Bone marrow (tissue), 2 donors: Measurements from ENCODE around the gene GNB3.

Source experiments
- DNase-seq, 2 donors: peaks; one replicate each; lab custom pipeline; 2025; lab: John Stamatoyannopoulos, UW

GNB3 gene

GRCh38 chr12:6823182-6824084 is 17.3 kb upstream of the GNB3 start:
- DNase-seq = no peak

GRCh38 chr12:6824085-6824775 is 16.5 kb upstream of the GNB3 start:
- no peak for DNase-seq

DNA sequence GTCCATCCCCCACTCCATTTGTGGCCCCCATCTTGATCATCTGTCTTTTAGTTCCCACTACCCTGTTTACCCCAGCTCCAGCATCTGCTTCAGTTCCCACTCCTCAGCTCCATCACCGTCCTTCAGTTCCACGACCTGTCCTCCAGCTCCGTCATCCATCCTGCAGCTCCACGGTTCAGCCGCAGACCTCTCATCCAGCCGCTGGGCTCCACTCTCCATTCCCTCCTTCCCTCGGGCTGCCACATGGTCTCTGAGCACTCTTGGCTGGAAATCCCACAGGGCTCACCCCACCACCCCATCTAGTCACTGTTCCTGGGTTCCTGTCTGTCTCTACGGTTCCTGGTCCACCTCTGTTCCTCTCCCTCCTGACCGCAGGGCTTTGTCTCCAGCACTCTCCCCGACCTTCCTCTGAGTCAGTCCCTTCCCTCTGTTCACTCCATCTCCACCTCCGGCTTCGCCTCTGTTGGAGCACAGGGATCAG is 15.8 kb upstream of the GNB3 start:
- no peak for DNase-seq

DNA sequence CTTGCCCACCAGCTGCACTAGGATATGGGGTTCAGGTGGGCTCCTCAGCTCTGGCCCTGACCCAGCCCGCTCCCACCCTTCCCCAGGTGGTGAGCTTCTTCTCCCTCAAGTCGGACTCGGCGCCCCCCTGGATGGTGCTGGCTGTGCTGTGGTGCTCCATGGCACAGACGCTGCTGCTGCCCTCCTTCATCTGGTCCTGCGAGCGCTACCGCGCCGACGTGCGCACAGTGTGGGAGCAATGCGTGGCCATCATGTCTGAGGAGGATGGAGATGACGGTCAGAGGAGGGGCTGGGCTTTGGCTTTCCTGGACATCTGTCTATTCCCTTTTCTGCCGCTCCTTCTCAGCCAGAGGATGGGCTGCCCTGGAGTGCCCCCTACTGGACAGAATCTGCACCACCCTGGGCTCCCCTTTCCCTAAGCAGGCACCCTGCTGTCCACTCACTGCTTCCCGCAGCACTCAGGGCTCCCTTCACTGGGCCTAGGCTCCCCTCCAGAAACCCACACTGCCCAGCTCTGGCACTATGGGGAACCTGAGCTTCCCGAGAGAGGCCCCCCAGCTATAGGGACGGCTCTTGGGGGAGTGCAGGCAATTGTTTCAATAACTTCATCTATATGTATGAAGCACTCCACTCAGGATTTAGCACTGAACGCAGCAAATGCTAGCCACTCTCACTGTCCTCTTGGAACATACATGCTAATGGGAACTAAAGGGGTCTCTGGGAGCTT is 15.2 kb upstream of the GNB3 start:
- DNase-seq = peak; percentile 57 to 65

- no peak for DNase-seq
Measured at GRCh38 chr12:6826125-6826733, 14.5 kb upstream of the GNB3 start.

GRCh38 chr12:6826734-6827436 is 13.8 kb upstream of the GNB3 start:
- no peak for DNase-seq

- DNase-seq = peak in 1 of 2 donors; percentile 14
Measured at GRCh38 chr12:6827437-6827911, 13.3 kb upstream of the GNB3 start.

GRCh38 chr12:6827982-6828780 is 12.5 kb upstream of the GNB3 start, which contains the start of gene P3H3:
Gene P3H3 (plus strand): TSS chr12:6828407. CDS start chr12:6828441, 34 bp downstream.
- DNase-seq = no peak

DNA sequence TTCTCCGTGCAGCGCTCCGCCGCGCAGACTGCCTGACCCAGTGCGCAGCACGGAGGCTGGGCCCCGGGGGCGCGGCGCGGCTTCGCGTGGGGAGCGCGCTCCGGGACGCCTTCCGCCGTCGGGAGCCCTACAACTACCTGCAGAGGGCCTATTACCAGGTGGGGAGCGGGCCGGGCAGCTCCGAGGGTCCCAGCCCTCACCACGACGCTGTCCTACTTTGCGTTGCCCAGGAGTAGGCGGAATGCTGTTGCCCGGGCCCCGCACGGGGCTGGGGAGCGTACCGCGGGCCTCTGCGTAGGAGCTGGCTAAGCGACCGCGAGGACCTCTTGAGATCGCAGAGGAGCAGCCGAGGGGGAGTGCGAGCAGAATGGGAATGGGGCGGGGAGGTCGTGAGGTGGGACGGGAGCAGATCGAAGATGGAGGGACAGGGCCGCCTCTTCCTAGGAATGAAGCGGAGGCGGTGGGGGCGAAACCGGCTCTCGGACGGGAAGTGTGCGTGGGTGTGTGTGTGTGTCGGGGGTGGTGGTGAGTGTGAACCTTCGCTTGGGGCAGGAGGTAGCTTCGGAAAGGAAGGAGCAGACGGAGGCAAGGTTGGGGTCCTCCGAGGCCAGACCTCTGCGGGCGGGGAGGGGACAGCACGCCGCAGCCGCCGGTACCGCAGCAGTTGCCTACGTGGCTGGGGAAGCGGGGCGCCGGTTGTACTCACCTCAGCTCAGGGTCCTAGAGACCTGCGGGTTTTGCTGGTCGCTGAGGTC is 11.8 kb upstream of the GNB3 start:
- DNase-seq = no peak

- DNase-seq = no peak
Measured at GRCh38 chr12:6829536-6830220, 11.0 kb upstream of the GNB3 start.

DNA sequence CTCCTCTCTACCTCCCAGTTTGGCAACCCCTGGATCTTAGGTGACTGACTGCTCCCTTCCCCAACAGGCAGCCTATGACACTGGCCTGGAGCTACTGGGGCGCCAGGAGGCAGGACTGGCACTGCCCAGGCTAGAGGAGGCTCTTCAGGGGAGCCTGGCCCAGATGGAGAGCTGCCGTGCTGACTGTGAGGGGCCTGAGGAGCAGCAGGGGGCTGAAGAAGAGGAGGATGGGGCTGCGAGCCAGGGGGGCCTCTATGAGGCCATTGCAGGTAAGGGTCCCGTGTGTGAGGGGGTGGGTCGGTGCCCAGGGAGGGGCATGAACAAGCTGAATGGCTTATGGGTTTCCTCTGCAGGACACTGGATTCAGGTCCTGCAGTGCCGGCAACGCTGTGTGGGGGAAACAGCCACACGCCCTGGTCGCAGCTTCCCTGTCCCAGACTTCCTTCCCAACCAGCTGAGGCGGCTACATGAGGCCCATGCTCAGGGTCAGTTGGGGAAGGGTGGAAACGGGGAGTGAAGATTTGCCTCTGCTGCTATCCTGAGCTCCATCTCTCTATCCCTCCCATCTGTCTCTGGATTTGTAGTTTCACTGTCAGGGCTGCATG is 10.3 kb upstream of the GNB3 start:
- DNase-seq = no peak

DNA sequence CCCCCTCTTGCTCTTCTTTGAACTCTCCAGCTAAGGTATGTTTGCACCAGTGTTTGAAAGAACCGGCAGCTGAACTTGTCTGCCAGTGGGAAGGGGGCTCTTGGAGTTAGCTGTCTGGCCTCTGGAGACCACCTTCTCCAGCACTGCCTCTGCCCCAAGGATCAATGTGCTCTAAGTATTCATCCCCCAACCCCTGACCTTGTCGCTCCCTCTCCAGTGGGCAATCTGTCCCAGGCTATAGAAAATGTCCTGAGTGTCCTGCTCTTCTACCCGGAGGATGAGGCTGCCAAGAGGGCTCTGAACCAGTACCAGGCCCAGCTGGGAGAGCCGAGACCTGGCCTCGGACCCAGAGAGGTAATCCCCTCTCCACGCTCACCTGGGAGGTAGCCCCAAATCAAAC is 9.7 kb upstream of the GNB3 start:
- no peak for DNase-seq

DNA sequence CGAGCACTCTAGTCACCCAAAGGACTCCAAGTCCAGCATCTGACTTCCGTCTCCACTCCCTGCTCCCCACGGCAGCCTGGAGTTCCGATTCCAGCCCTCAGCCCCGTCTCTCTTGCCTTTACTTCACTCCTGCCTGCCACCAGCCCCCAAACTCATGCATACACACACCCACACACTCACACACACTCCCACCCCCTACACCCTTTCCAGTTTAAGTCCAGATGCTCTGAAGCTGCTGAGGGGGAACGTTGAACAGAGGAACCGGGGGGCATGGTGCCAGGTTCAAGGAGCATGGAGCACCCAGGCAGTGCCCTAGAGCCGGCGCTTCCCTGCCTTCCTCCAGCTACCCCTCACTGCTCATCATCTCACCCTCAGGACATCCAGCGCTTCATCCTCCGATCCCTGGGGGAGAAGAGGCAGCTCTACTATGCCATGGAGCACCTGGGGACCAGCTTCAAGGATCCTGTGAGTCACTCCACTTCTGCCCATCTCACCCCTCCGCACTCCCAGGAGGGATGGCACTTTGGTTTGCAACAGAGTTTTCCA is 9.2 kb upstream of the GNB3 start:
- DNase-seq = no peak

DNA sequence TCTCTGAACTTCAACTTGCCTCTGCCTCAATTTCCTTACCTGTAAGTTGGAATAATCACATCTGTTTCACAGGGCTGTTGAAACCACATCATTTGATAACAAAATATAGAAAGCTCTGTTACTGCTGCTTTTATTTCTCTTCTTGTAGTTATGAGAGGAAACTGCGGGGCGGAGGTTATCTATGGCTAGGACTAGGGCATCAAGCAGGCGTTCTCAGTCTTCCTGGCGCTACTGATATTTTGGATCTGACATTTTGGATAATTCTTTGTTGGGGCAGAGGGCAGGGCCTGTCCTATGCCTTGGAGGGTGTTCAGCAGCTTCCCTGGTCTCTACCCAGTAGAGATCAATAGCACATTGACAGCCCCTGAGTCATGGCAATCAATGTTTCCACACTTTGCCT is 8.6 kb upstream of the GNB3 start:
- DNase-seq = no peak

DNA sequence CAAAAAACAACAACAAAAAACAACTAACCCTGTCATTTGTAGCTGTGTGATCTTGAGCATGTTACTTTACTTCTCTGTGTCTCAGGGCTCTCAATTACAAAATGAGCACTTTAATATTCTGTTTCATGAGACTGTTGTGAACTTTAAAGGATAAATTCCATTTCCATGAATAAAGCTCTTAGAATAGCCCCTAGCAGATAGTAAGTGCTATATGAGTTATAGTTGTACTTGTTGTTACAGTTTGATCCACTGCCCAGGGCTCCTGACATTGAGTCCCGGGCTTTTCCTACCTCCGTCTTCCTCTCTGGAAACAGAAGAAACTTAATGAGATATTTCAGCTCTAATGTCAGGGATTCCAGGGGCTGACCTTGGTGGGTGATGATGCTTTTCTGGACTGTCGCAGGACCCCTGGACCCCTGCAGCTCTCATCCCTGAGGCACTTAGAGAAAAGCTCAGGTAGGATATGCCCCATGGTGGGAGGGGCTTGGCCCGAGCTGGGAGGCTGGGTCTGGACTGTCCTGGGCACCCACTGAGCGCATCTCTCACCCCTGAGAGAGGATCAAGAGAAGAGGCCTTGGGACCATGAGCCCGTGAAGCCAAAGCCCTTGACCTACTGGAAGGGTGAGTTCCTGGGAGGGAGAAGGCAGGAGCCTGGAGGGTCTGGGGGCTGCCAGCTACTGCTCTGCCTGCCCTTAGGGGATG is 7.4 kb upstream of the GNB3 start:
- DNase-seq = no peak

GRCh38 chr12:6834254-6834653 is 6.5 kb upstream of the GNB3 start:
- DNase-seq = no peak

GRCh38 chr12:6834873-6835272 is 5.9 kb upstream of the GNB3 start:
- no peak for DNase-seq

DNA sequence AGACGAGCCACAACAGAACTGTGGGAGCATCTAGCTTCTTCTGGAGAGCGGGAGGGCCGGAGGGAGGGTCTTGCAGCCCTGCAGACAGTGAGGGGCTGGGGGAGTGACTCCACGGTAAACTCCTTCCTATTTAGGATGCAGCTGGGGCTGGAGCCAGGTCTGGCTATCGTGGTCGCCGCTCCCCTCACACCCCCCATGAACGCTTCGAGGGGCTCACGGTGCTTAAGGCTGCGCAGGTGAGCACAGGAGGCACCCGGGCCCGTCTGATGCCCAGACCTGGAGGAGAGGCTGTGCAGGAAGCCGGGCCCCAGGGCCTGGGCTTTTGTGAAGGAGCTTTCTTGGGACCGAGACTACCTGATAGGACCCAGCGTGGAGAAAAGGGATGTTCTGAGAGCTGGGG is 3.9 kb upstream of the GNB3 start:
- DNase-seq = no peak
